Measurements from ENCODE around the gene AGXT.

AGXT gene

DNA sequence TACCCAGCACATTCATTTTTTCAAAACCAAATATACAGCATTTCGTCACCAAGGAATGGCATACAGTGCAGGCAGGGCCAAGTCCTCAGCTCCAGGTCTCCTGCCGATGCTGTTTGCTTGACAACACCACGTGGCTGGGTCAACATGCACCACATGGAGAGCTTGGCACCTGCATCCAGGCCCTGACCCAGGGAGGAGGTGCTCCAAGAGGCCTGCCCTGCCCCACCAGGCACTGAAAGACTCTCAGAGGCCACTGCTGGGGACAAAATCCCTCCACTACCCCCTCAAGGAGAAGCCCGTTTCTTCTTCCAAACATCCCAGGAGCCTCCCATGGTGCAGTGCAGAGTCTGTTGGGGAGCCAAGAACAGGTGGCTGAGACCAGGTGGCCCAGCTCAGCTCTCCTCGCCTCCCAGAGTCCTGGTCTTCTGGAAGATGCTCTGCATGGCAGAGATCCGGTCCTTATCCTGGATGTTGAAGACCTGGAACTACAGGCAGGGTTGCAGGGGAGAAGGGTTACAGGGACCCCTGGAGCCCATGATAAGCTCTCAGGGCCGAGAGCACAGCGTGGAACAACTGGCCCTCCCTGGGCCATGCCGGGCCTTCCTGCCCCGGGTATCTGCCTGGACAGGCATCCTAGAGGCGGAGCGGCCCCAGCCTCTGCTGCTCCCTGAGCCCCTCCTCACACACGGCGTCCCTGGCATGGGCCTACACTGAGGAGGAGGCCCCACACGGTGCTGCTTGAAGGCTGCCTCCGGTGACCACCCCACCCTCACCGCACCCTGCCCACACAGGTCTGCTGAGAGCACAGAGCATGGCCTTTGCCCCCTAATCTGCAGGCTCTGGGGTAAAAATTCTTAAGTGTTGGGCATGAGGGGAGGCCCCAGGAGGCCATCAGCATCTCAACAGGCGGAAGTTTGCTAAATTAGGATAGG is 18.3 kb downstream of the AGXT start:
- no peak for DNase-seq

DNA sequence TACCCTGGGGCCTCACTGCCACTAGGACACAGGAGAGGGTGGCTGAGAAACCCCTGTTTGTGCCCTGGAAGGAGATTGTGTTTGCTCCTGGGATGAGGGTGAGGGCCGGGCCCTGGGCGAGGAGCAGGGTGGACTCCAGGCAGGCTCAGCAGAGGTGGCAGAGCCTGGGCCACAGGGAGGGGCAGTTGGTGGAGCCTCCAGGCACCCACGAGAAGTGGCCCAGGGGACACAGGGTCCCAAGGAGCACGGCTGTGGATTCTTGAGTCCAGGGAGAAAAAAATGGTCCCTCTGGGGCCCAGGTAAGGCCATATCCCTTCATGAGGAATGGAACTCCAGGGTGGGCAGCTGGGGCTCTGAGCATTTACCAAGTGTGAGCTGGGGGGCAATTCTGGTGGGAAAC is 19.0 kb downstream of the AGXT start:
- DNase-seq = no peak

DNA sequence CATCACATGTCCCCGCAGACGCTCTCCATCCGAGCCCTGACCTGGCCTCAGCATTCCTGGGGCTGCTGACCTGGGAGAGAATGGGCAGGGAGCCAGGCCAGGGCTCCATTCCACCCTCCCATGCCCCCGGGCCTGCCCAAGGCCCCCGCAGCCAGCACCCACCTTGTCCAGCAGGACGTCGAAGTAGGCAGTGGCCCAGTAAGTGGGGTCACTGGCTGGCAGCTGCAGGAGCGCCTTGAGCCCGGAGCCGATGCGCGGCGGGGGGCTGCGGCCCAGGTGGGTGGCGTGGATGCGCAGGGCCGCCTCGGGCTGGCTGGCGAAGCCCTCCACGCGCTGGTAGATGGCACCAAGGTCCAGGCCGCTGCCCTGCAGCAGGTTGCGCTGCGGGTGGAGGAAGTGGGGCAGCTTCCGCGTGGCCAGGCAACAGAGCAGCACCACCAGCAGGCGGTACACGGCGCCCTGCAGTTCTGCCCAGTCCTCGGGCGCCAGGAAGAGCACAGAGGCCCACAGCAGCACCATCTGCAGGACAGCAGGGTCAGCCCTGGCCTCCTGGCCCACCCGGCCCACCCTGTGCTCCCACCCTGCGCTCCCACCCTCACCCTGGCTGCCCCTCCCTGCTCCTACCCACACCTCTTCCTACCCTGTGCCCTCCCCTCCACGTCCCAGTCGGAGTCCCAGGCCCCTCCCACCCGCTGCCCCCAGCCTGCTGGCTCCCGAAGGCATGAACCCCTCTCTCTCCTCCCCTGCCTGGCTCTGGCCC is 19.7 kb downstream of the AGXT start:
- no peak for DNase-seq

DNA sequence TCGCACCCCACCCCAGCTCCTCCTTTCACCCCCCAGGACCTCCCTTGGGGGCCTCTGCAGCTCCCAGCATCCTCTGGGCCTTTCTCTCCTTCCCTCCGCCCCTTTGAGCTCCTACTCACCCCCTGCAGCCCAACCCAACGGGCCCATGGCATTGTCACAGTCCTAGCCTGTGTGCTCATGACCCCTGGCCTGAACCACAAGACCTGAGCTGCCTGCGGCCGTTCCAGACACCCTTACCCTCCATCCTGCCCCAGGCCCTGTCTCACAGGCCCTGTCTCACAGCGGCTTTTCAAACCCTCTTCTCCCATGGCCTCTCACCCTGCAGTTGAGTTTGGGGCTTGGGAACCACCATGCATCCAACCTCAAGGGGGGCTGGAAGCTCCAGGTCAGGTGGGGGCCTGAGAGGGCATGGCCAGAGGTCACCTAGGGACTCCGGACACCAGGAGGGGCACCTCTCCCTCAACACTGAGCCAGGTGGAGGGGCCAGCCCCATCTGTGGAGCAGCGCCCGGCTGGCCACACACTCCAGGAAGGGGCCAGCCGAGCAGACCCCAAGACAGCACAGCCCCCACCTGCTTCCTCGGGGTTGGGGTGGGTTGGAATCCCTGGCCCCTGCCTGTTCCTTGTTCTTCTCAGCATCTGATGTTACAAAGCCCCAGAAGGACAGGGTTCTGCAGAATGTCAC is 20.4 kb downstream of the AGXT start:
- no peak for DNase-seq

DNA sequence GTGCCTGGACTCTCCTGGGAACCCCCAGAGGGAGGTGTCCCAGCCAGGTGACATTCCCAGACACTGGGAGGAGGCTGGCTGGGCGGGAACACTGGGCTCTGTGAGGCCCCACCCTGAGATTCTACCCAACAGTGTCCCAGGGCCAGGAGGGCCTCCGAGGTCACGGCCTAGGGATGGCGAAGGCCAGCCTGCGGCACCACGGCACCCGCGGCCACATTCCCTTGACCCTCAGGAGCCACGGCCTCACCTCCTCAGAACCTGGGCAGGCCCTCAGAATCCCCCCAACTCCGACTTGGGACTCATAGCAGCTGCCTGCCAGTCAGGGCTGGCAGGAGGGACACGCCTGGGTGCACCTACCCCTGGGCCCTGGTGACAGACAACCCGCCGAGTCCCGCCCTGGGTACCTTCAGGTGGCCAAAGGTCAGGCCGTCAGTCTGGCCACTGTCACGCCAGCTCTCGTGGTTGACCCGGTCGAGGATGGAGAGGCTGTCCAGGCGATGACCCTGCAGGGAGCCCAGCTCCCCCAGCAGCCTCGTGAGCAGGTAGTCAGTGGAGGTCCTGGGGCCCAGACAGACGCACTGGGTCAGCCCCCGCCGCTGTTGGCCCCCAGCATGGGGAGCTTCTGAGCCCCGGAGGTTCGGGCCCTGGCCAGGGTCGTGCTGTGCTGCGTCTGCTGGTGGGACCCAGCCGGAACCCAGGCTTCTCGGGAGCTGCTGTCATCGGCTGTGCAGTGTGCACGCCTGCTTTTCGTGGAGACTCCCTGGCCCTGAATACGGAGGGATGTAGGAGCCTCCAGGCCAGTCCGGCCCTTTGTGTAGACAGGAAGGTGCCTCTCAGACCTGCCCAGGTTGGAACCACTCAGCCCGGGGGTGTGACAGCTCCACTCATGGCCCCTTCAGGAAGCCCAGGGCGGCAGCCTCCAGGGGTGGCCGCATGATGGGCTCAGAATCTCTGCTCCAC is 21.3 kb downstream of the AGXT start:
- DNase-seq = no peak

DNA sequence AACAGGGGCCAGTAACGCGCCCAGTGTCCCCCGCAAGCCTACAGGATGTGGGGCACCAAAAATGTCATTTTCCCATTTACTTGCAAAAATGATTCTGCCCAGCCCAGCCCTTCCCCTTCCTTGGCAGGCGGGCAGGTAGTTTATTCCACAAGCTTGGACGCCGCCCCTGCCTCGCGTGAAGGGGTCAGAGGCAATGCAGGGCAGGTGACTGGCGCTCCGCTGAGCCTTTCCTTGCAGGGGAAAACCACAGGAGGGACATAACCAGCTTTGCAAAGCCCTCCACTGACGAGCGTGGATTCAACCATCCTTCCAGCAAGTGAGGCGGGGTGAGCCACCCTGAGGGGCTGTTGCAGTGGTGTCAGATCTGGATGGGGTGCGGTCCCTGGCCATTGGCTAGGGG is 22.1 kb downstream of the AGXT start:
- DNase-seq = no peak

DNA sequence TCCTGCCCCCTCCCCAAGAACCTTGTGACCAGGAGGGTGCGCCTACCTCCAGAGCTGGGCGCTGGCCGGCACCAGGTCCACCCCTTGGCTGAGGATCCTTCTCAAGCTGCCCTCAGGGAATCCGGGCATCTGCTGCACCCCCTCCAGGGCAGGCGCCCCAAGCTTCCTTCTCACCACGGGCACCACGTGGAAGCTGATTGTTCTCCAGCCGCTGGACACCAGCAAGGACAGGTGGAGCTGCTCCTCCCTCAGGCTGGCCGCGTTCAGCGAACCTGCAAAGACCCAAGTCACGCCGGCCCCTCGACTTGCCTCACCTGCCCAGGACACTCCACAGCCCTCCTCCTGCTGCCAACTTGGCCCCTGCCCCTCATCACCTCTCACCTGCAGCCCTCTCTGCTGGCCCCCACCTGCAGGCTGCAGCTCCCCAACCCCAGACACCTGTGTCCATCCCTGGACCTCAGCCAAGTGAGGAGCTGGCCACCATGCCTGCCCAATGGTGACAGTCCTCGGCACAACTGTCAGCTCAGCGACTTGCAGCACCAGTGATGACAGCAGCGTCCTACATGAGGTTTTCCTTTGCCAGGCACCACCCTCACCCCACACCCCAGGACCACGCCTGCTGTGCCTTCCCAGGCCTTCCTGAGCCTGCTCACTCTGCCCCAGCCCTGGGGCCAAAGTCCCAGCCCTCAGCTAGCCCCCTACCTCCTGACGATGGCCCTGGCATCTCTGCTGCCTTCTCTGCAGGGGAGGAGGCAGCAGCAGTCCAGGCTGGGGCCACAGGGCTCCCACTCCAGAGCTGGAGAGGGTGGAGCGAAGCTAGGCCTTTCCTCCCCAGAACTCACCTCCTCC is 23.1 kb downstream of the AGXT start:
- no peak for DNase-seq

DNA sequence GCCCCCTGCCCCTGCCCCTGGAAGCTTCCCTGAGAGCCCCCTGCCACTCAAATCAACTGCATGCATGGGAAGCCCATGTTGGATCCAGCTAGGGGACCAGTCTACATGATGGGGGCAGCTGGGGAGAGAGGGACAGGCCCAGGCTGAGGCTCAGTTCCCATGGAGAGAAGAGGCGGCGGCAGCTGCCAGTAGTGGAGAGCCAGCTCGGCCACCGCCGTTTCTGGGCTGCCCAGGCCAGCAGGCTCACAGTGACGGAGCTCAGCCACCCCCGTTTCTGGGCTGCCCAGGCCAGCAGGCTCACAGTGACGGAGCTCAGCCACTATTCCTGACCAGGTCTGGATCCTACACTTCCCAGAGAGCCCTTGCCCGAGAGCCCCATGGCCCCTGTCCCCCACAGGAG is 23.7 kb downstream of the AGXT start:
- no peak for DNase-seq

DNA sequence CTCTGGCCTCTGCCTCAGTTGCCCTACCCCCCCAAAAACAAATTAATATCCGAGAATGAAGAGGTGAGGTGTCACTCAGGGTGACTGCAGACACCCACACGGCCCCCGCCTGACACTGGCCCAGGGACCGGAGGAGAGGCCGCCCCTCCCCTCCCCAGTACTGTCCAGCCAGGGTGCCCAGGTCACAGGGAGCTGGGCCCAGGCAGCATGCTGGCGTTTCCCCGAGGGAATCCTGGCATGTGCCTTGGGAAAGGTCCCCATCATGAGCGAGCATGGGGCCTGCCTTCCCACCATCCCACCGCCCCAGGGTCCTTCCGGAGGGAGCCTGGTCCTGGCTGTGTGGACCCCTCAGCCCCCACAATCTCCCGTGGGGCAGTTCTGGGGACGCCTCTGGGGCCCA is 24.3 kb downstream of the AGXT start:
- no peak for DNase-seq

DNA sequence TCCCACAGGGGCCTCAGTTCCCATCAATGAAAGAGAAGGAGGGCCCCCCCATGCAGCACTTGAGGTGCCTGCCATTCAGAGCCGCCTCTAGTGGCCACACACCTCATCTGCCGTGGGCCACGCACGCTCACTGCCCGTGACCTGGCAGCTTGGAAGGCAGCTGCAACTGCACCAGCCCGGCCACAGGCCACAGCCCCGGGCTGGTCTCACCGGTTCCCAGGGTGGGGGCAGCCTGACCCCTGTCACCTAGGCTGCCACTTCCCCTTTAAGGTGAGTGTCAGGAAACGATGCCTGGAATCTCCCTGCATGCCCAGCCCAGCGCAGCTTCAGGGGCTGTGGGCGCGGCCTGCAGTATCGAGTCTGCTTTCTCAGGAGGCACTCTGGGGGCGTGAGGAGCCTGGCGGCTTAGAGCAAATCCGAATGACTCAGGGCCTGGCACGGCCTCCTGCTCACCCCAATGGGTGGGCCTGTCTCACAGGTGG is 24.8 kb downstream of the AGXT start:
- no peak for DNase-seq

DNA sequence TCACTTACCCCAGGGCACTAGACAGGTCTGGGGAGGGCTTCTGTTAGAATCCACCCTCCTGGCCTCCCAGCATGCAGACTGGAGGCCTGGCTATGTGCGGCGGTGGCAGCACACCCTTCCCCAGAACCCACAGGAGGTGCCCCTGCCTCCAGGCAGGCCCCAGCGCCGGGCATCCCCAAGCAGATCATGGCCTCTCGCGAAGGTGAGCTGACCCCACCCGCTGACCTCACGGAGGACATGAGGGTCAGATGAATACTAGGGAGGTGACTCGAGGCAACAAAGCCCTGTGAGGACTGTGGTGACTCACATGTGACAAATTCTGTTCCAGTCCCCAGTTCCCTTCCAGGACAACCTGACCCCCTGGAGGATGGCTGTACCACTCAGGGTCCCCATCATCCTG is 25.4 kb downstream of the AGXT start:
- no peak for DNase-seq

DNA sequence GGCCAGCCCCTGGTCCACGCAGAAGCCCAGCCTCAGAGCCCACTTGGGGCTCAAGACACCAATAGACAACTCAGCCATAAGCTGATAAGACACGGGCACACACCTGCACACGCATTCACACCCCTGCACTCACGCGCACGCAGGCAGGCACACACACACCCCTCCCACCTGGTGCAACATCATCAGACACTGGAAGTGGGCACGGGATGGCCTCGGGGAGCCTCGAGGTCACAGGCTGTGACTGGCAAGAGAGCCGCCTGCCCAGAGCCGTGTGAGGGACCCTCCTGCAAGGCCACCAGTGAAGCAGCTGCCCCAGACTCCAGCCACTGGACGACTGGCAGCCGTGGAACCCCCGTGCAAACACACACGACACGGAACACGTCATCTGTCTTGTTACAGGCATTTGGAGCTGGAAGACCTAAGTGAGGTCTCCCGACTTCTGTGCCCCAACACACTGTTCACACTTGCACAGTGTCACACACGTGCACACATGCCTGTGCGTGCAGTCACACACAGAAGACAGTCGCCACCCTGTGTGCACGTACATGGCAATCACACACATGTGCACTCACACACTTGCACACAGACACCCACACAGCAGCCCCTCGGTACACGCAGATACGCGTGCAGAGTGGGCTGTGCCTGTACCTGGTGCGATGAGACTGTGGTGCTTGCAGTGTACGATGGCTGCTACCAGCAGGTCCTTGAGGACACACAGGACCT is 26.4 kb downstream of the AGXT start:
- no peak for DNase-seq

DNA sequence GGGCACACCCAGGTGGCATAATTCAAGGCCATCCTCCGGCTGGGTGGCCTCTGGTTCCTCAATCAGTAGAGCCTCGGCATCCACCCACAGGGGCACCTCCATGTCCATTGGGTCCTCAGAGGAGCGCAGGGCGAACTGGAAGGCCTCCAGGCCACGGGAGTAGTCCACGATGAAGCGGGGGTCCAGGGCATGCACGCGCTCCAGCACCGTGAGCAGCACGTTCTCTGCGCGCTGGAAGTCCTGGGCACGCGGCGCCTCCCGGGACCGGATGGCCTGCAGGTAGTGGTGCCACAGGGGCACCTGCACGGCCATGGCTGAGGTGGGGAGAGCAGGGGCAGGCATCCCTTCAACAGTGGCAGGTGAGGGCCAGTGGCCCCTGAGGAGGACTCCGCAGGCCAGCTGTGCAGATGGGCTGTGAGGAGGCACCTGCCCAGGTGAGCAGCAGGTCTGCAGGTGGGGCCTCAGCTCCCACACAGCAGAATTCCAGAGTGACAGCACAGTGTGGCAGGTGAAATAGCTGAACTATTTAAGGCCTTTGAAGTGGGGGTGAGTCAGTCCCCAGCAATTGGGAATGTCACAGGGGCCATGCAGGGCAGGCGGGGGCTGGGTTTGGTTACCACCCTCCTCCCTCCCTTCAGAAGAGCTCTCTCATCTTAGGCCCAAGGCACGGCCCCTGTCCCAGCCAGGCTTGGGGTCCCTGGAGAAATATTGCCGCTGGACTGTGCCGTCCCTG is 27.2 kb downstream of the AGXT start, which contains the start of gene MAB21L4:
TSS of gene MAB21L4 (minus strand) at position 501 of the 733 bp plus-strand sequence. CDS start at position 342, 159 bp downstream.
- no peak for DNase-seq

DNA sequence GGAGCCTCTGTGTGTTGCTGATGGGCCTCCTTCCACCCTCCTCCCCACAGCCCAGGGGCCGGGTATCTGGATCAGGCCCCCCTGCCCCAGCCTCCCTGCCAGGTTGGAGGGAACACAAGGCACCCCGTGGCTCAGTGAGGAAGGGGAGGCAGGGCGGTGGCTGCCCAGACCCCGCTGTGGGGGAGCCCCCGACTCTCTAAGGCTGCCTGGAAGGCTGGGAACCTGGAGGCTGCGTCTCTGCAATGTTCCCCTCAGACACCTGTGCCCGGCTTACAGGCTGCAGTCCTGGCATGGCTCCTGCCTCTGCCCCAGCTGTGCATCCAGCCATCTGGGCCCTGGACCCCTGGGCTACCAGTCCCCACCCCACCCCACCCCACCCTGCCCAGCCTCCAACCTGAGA is 27.8 kb downstream of the AGXT start:
- no peak for DNase-seq

DNA sequence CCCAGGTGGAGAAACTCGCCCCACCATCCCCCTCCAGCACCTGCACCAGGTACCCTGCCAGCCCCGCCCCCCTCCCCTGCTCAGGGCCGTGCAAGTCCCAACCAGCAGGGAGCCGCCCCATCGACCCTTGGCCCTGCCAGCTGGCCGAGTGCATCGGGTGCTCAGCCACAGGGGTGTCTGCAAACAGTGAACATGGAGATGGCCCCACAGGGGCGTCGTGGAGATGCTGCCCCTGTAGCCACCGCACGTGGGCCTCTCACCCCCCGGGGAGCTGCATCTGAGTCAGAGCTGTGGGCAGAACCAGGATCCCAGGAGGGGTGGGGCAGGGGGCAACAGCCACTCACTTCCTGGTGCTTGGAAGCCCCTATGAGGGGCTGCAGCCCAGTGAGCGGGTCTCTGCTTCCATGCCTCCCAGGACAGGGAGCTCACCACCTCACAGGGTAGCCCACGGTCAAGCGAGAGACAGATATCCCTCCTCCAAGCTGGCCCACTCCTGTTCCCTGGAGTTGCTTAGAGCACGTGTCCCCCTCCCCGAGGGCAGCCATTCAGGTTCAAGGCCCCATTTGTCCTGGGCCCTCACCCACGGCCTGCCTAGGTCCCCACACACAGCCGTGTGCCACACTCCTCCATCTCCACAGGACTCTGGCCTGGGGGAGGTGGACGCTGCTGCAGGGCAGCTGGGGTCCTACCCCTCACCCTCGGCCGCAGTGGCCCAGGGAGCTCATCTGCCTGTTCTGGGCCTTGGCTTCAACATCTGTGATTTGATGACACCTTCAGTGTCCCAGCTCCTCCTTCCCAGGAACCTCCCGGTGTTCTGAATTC is 28.5 kb downstream of the AGXT start:
- DNase-seq = no peak

DNA sequence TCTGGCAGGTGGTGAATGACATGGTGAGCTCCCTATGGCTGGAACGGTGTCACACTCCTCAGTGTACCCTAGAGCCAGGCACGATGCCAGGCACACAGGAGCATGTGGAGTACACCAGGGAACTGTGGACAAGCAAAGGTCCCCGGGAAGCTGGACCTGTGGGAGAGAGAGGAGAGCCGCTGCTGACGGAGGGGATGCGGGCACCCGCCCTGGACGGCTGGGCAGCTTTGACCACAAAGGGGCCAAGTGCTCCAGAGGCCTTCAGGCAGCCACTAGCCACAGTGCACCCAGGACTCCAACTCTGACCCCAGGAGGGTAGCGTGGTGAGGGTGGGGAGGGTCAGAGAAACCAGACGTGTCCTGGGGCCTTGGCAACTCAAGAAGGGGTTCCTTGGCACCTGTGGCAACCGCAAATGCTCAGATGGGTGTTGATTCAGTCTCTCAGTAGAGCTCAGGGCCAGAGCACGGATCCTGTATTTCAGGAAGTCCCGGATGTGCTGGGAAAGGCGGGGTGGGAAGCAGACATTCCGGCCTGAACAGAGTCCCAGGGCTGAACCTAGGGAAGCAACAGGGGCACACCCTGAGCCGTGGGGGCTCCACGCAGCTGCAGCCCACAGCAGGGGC is 29.6 kb downstream of the AGXT start:
- no peak for DNase-seq

DNA sequence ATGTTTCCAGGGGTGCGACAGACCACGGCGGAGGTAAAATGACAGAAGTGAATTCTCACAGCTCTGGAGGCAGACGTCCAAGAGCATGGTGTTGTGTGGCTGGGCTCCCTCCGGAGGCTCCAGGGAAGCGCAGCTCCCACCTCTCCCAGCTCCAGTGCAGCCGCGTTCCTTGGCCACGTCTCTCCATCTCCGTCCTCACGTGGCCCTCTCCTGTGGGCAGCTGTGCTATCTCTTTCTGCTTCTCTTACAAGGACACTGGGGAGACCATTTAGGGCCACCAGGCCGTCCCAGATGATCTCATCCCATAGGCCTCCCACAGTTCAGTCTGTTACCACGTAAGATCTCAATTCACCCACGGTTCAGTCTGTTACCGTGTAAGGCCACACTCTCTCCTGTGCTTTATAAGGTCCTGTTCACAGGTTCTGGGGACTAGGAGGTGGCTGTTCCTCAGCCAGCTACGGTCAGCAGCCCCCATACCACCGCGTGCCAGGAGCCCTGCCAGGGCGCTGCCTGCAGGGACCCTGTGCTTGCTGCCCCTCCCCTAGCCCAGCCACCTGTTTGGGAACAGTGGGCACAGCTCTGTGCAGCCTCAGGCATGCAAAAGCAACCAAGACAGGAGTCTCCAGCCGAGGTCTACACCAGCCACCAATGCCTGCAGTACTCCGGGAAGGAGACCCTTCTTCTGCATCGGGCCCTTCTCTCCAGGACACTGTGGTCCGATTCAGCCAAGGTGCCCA is 30.3 kb downstream of the AGXT start:
- DNase-seq = no peak

DNA sequence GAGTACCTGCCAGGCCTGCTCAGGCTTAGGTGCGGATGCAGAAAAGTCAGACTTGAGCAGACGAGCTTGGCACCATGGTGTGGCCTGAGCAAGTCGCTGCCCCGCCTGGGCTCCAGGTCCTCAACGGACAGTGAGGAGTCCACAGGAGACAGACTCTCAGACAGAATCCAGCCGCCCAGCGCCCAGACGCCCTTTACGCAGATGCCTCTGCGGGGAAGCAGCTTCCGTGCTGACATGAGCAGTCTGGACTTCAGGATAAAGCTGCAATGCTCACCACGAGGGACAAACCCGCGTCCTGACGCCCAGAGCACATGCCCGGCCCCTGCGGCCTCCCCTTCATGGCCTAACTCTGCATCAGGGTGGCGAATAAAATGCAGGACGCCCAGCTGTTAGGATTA is 30.8 kb downstream of the AGXT start:
- DNase-seq = no peak

Measured in activated CD4-positive, CD25-positive, alpha-beta regulatory T cell treated with anti-CD3 and anti-CD28 coated beads, Interleukin-2, amount 50 U/mL, for 72 hours (primary cell).